CD4-positive, alpha-beta memory T cell (primary cell): ENCODE results near the gene PRUNE2. TPM values are rescaled to one million over a fixed set of nuclear protein-coding genes. Genes with fewer than 3 reads are reported as not detected.

Experiments
- CTCF ChIA-PET: fragments of 350-600 bp; sonication (Branson Sonifier 250); formaldehyde crosslinking; loops from one replicate; lab custom pipeline; 2021; ENCODE audit warnings: inconsistent platforms; ENCODE audit not compliant: partially characterized antibody; lab: Charles Lee
- POLR2A ChIA-PET: fragments of 350-600 bp; sonication (Branson Sonifier 250); formaldehyde crosslinking; loops from one replicate; lab custom pipeline; 2021; ENCODE audit not compliant: partially characterized antibody; lab: Charles Lee
- DNase-seq, 5 donors: peaks; one replicate each; pipeline versions ENCODE4 v3.0.0 to v3.0.0-alpha.2; 2020 to 2022; ENCODE audit warnings: mixed read lengths in 1 of 5
- H3K27ac ChIP-seq: one replicate; pipeline ENCODE4 v1.7.0; 2013; ENCODE audit warnings: low read depth, low read length
- H3K27me3 ChIP-seq: 2 replicates; pipeline ENCODE4 v1.7.0; 2013; ENCODE audit warnings: mild to moderate bottlenecking, low read length, moderate library complexity; ENCODE audit not compliant: insufficient read depth
- H3K36me3 ChIP-seq: 2 replicates; pipeline ENCODE4 v1.7.0; 2013; ENCODE audit warnings: mild to moderate bottlenecking, low read length, moderate library complexity; ENCODE audit not compliant: insufficient read depth
- H3K4me1 ChIP-seq: 2 replicates; pipeline ENCODE4 v1.7.0; 2013; ENCODE audit warnings: mild to moderate bottlenecking, low read length, moderate library complexity; ENCODE audit not compliant: insufficient read depth
- H3K4me3 ChIP-seq, 2 donors: one replicate each; pipeline ENCODE4 v1.7.0; 2013; ENCODE audit warnings: low read length in 2 of 2, mild to moderate bottlenecking in 1 of 2
- H3K9me3 ChIP-seq, 2 donors: one replicate each; pipeline ENCODE4 v1.7.0; 2013; ENCODE audit warnings: low read length in 2 of 2, control low read depth in 1 of 2; ENCODE audit not compliant: control insufficient read depth in 1 of 2
- H3K27ac Mint-ChIP-seq, 7 donors: one replicate each; pipeline ENCODE4 v1.8.0; 2020 to 2021; ENCODE audit warnings: mixed read lengths in 7 of 7, mild to moderate bottlenecking in 6 of 7, inconsistent platforms in 3 of 7, moderate library complexity in 3 of 7
- H3K27me3 Mint-ChIP-seq, 2 donors: one replicate each; pipeline ENCODE4 v1.8.0; 2020 to 2021; ENCODE audit warnings: mixed read lengths in 2 of 2
- H3K36me3 Mint-ChIP-seq, 2 donors: one replicate each; pipeline ENCODE4 v1.8.0; 2020 to 2021; ENCODE audit warnings: mixed read lengths in 2 of 2, inconsistent platforms in 1 of 2, mild to moderate bottlenecking in 1 of 2
- H3K4me1 Mint-ChIP-seq, 4 donors: one replicate each; pipeline ENCODE4 v1.8.0; 2020 to 2021; ENCODE audit warnings: mixed read lengths in 4 of 4, mild to moderate bottlenecking in 1 of 4
- H3K4me3 Mint-ChIP-seq, 8 donors: one replicate each; pipeline ENCODE4 v1.8.0; 2020 to 2021; ENCODE audit warnings: mixed read lengths in 8 of 8, mild to moderate bottlenecking in 7 of 8, moderate library complexity in 6 of 8, inconsistent platforms in 3 of 8
- H3K9me3 Mint-ChIP-seq, 8 donors: one replicate each; pipeline ENCODE4 v1.8.0; 2020 to 2021; ENCODE audit warnings: mixed read lengths in 8 of 8, mild to moderate bottlenecking in 5 of 8, inconsistent platforms in 3 of 8, moderate library complexity in 1 of 8
- intact Hi-C: fragments of 100-400 bp; cut with micrococcal nuclease; formaldehyde crosslinking; loops from one replicate; pipeline ENCODE4 v1.15.1; 2023
- polyA plus RNA-seq, 2 donors: library from polyadenylated mRNA; unstranded; fragments of 300-500 nt; fragmentation: Illumina TruSeq; gene quantifications; one replicate each; pipeline ENCODE4 v1.2.3, GENCODE V29; 2021
- total RNA-seq, 2 experiments: library from RNA; stranded (reverse); gene quantifications; one replicate each; pipeline ENCODE4 v1.2.3, GENCODE V29; 2021

The PRUNE2 gene
- total and polyA plus RNA-seq, 4 experiments from 2014 or later: 0.22 to 0.42 TPM; not detected in 2

DNA sequence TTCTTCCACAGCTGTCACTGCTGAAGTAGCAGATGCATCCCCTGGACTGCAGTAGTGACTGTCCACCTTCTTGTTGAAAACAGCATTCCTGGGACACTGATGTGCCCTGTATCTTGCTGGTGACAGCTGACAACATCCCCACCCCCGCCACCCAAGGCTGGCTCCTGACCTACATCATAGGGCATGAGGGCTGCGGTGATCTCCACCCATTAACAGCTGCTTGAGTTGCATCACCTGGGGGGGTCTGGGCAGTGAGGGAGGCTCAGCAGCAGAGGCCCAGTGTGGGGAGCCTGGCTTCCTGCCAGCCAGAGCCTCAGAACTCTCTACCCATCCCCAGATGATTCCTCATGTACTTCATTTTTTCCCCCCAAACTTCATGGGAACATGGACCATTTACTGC, 4.1 kb downstream of the PRUNE2 start:
- Histone ChIP-seq H3K27ac (no peak overlapping the region), H3K9me3 (no peaks in the 10 kb centered on the region), H3K4me1 (no peaks in the 10 kb centered on the region), H3K27me3 (peaks cover 4% of the 10 kb centered on the region), H3K36me3 (no peaks in the 10 kb centered on the region), H3K4me3 (no peak overlapping the region)
- Mint-ChIP-seq H3K36me3 (no peaks in the 10 kb centered on the region), H3K9me3 (peaks cover 0 to 4% (median 0%) of the 10 kb centered on the region in 8 donors), H3K4me3 (no peak overlapping the region), H3K27ac (no peak overlapping the region), H3K27me3 (peaks cover 22% of the 10 kb centered on the region in 2 donors), H3K4me1 (peaks cover 0 to 4% (median 3%) of the 10 kb centered on the region in 4 donors)
- ChIA-PET CTCF (interaction anchor here (1.1 kb wide), 1 partner anchor 9 kb away, joined by 5 read pairs; no protein-coding TSS in a partner anchor), POLR2A (no interaction called here)
- no peak for DNase-seq
- intact Hi-C loops: no loop called here

DNA sequence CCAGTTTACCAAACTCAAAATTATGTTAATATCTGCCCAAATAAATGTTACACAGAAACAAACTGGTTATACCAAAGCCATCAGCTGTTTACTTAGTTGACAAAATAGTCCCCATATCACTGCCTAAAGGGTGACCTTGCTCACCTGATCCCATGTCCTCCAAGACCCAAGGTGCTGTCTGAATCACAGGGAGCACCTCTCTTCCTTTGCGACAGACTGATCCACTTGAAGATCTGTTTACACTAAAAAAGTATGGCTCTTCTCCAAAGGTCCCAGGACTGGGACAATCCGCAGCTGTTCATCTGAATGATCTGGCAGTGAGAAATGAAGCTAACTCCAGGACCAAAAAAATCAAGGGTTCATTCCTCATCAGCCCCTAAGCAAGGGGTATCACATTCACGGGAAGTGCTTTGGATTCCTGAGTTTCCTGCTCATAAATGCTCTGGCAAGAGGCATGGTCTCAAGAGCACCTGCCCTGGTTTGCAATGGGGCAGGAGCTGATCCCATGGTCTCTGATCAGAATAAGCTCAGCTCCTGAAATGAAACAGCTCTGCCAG, 5.0 kb downstream of the PRUNE2 start:
- H3K27ac ChIP-seq: no peak overlapping the region
- peaks cover 0 to 2% (median 0%) of the 10 kb centered on the region in 4 donors for H3K4me1 Mint-ChIP-seq
- no peak overlapping the region for H3K4me3 Mint-ChIP-seq
- H3K27me3 ChIP-seq: peaks cover 4% of the 10 kb centered on the region
- H3K27ac Mint-ChIP-seq: no peak overlapping the region
- H3K4me3 ChIP-seq: no peak overlapping the region
- no peaks in the 10 kb centered on the region for H3K4me1 ChIP-seq
- POLR2A ChIA-PET: no interaction called here
- no peaks in the 10 kb centered on the region for H3K9me3 ChIP-seq
- intact Hi-C loops: no loop called here
- H3K36me3 Mint-ChIP-seq: no peaks in the 10 kb centered on the region
- no peak for DNase-seq
- H3K9me3 Mint-ChIP-seq: peaks cover 0 to 4% (median 0%) of the 10 kb centered on the region in 8 donors
- H3K27me3 Mint-ChIP-seq: peaks cover 18 to 20% of the 10 kb centered on the region in 2 donors
- CTCF ChIA-PET: interaction anchor here (1.1 kb wide), 1 partner anchor 10 kb away, joined by 5 read pairs; no protein-coding TSS in a partner anchor
- no peaks in the 10 kb centered on the region for H3K36me3 ChIP-seq

DNA sequence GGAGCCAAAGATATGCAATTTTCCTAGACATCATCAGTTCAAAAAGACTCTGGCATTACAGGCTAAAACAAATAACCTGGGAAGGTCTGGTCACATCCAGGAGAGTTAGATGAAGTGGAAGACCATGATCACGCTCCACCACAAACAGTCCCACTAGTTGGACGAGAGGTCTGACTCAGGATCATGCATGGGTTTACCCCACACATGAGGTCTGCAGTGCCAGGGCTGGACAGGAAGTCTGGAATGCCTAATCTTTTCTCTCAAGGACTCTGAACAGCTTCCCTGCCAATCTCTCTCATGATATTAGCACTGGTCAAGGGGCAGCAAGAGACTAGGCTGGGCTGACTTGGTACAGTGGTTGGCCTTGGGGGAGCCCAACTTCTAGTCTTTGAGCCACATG, 7.1 kb downstream of the PRUNE2 start:
- Histone ChIP-seq H3K36me3 (no peaks in the 10 kb centered on the region), H3K9me3 (no peaks in the 10 kb centered on the region), H3K4me1 (no peaks in the 10 kb centered on the region), H3K4me3 (no peak overlapping the region), H3K27me3 (no peaks in the 10 kb centered on the region), H3K27ac (no peak overlapping the region)
- Mint-ChIP-seq H3K27ac (no peak overlapping the region), H3K36me3 (no peaks in the 10 kb centered on the region), H3K9me3 (peaks cover 0 to 4% (median 0%) of the 10 kb centered on the region in 8 donors), H3K27me3 (peaks cover 11 to 15% of the 10 kb centered on the region in 2 donors), H3K4me3 (no peak overlapping the region), H3K4me1 (peaks cover 0 to 2% (median 0%) of the 10 kb centered on the region in 4 donors)
- CTCF ChIA-PET: no interaction called here
- DNase-seq: no peak
- POLR2A ChIA-PET: no interaction called here
- intact Hi-C loops: no loop called here

DNA sequence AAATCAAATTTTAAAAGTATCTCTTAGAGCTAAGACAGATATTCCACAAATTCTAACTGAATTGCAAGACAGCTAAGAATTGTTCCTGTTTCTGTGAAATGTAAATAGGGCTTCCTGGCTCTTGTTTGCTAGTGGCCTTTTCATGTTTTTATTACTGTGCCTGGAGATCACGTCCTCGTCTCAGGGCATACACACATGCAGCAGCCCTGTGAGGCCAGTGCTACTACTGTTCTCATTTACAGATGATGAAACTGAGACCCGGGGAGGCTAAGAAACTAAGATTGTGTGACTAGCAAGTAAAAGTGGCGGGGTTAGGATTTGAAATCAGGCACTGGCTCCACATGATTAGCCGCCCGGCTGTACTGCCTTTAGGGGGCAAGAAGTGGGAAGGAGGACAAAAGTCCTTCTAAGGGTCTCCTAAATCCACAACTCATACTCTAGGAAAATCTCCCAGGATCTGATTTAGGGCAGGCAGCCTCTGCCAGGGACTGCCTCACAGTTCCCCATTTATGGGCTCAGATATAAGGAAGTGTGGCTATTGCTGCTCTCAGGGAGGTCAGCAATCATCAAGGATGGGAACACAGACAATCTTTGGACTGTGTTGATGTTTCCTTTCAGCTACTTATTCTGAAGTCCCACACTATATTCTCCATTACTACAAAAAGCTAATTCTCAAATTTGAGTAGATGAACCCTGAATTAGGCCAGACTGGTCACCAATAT, 7.9 kb downstream of the PRUNE2 start:
- H3K9me3 ChIP-seq: no peaks in the 10 kb centered on the region
- H3K27ac ChIP-seq: no peak overlapping the region
- POLR2A ChIA-PET: no interaction called here
- no peak overlapping the region for H3K4me3 ChIP-seq
- H3K27me3 ChIP-seq: no peaks in the 10 kb centered on the region
- peaks cover 0 to 2% (median 0%) of the 10 kb centered on the region in 4 donors for H3K4me1 Mint-ChIP-seq
- H3K36me3 ChIP-seq: no peaks in the 10 kb centered on the region
- H3K36me3 Mint-ChIP-seq: no peaks in the 10 kb centered on the region
- no peaks in the 10 kb centered on the region for H3K4me1 ChIP-seq
- no peak overlapping the region for H3K4me3 Mint-ChIP-seq
- peaks cover 0 to 4% (median 0%) of the 10 kb centered on the region in 8 donors for H3K9me3 Mint-ChIP-seq
- no peak for DNase-seq
- peak overlapping the region in 1 of 7 donors; percentile 67 for H3K27ac Mint-ChIP-seq
- CTCF ChIA-PET: interaction anchor here (0.6 kb wide), 1 partner anchor 10 kb away, joined by 3 read pairs; no protein-coding TSS in a partner anchor
- intact Hi-C loops: no loop called here
- peaks cover 11 to 15% of the 10 kb centered on the region in 2 donors for H3K27me3 Mint-ChIP-seq

DNA sequence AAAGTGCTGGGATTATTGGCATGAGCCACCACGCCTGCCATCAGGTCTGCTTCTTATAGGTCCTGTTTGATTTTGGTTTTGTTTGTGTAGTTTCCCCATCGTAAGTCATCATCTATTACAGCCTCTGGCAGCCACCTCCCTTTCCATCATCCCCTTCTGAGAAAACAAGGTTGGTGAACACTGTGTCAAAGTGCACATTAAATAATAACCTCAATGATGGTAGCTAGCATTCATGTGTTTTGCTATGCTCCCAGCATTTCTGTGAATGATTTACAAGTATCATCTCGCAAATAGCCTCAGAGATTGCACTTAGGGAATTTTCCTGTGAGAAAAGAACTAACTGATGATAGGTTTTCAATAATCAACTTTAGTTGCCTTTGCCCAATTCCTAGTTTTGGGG, 9.9 kb downstream of the PRUNE2 start:
- ChIA-PET CTCF (no interaction called here), POLR2A (no interaction called here)
- H3K4me1 ChIP-seq: no peaks in the 10 kb centered on the region
- H3K9me3 Mint-ChIP-seq: peaks cover 0 to 4% (median 0%) of the 10 kb centered on the region in 8 donors
- H3K27ac ChIP-seq: no peak overlapping the region
- no peaks in the 10 kb centered on the region for H3K36me3 ChIP-seq
- DNase-seq: no peak
- H3K9me3 ChIP-seq: no peaks in the 10 kb centered on the region
- no peaks in the 10 kb centered on the region for H3K4me1 Mint-ChIP-seq
- H3K27ac Mint-ChIP-seq: peak overlapping the region in 1 of 7 donors; percentile 9
- intact Hi-C loops: no loop called here
- peaks cover 7 to 13% of the 10 kb centered on the region in 2 donors for H3K27me3 Mint-ChIP-seq
- no peaks in the 10 kb centered on the region for H3K36me3 Mint-ChIP-seq
- no peak overlapping the region for H3K4me3 Mint-ChIP-seq
- H3K4me3 ChIP-seq: no peak overlapping the region
- no peaks in the 10 kb centered on the region for H3K27me3 ChIP-seq

DNA sequence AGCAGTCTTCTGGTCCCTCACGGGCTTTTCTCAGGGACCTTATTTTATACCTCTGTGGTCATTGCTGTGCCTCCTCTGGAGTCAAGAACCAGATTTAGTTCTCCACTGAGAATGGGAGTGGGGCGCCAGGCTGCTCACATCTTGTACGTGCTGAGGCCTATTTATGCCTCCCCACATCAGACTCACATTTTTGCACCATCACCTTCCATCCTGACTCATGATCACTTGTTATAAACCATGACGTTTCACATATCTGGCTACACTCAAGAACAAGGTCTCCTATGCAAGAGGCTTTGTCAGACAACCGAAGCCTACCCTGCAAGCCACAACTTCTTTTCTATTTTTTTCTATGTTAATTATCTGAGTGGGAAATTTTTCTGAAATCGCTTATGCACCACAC, 10.7 kb downstream of the PRUNE2 start:
- H3K36me3 ChIP-seq: no peaks in the 10 kb centered on the region
- H3K27ac ChIP-seq: no peak overlapping the region
- ChIA-PET POLR2A (no interaction called here), CTCF (no interaction called here)
- H3K4me3 ChIP-seq: no peak overlapping the region
- intact Hi-C loops: no loop called here
- no peaks in the 10 kb centered on the region for H3K4me1 Mint-ChIP-seq
- no peak for DNase-seq
- H3K9me3 Mint-ChIP-seq: peaks cover 0 to 4% (median 0%) of the 10 kb centered on the region in 8 donors
- no peaks in the 10 kb centered on the region for H3K4me1 ChIP-seq
- no peak overlapping the region for H3K4me3 Mint-ChIP-seq
- H3K27me3 ChIP-seq: no peaks in the 10 kb centered on the region
- no peaks in the 10 kb centered on the region for H3K36me3 Mint-ChIP-seq
- peaks cover 7 to 8% of the 10 kb centered on the region in 2 donors for H3K27me3 Mint-ChIP-seq
- no peaks in the 10 kb centered on the region for H3K9me3 ChIP-seq
- H3K27ac Mint-ChIP-seq: peak overlapping the region in 1 of 7 donors; percentile 32

DNA sequence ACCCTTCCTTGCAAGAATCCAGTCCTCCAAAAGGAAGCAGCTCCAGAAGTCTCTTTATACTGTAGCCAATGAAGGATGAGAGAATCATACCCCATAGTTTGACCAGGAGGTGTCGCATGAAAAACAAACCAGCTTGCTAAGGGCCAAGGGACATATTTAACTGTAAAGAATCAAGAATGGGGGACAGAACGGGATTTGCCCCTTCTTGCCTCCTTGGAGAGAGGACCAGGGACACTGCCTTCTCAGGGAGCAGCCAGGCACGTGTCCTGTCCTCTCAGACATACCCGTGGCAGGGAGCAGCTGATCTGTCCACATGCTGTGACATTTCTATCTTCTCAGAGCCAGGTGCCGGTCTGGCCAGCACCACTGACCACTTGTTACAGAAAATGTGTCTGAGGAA, 11.7 kb downstream of the PRUNE2 start:
- no peaks in the 10 kb centered on the region for H3K36me3 Mint-ChIP-seq
- no peak overlapping the region for H3K4me3 ChIP-seq
- ChIA-PET CTCF (no interaction called here), POLR2A (no interaction called here)
- H3K27ac Mint-ChIP-seq: no peak overlapping the region
- H3K27me3 Mint-ChIP-seq: peaks cover 5 to 7% of the 10 kb centered on the region in 2 donors
- H3K27ac ChIP-seq: no peak overlapping the region
- no peak for DNase-seq
- H3K4me1 Mint-ChIP-seq: no peaks in the 10 kb centered on the region
- H3K4me1 ChIP-seq: no peaks in the 10 kb centered on the region
- H3K36me3 ChIP-seq: no peaks in the 10 kb centered on the region
- H3K9me3 Mint-ChIP-seq: peaks cover 0 to 1% (median 0%) of the 10 kb centered on the region in 8 donors
- H3K9me3 ChIP-seq: no peaks in the 10 kb centered on the region
- H3K27me3 ChIP-seq: no peaks in the 10 kb centered on the region
- intact Hi-C loops: no loop called here
- no peak overlapping the region for H3K4me3 Mint-ChIP-seq
